ENCODE measurements around the gene ANTXR2.
A peak's percentile ranks its signal among the peaks of the same experiment; 100 is the strongest.

Gene ANTXR2

DNA sequence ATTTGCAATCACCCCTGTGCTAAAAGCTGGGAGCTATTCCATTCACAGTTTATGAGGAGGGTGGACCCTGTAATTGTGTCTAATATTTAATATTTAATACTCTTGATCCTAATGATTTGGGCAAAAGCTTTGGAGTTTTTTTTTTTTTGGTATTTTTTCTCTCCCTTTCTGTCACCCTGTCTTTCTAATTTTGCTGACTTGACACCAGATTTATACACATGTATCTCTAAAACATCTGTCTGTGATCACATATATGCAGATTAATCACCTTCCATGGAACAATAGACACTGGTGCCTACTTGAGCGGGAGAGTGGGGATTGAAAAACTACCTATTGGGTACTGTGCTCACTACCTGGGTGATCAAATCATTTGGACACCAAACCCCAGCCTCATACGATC is 18.7 kb upstream of the ANTXR2 start:
- FAIRE-seq, result no peak

DNA sequence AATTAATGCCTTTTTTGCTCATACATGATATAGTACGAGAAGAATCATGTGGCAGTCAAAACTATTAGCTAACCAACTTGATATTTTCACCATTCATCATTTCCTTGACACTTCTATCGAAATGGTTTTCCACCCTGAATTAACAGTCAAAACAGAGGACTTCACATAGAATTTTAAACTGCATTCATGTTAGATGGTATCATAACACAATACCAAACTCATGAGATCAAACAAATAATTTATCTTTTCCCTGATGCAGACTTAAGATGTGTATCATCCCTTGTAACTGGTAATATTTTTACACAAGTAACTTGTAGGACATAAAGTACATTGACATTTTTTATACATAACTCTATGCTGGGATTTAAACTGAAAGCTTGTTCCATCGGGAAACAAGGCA is 18.2 kb upstream of the ANTXR2 start:
- no peak for FAIRE-seq

DNA sequence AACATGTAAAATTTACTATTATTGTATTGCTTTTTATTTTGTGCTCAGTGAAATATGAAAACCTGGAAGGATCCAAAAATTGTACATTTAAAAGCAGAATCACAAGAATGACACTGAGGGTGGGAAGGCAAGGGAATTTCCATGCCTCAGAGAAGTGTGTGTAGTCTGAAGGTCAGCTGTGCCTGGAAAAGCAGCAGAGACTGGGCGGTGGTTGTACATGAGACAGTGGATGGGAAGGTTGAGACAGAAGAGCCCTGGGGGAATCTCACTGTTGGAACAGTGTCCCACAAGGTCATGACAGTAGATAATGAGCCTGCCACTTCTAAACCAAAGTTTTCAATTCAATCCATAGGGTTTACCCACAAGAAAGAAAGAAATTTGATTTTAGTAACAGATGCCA is 17.1 kb upstream of the ANTXR2 start:
- no peak for FAIRE-seq

DNA sequence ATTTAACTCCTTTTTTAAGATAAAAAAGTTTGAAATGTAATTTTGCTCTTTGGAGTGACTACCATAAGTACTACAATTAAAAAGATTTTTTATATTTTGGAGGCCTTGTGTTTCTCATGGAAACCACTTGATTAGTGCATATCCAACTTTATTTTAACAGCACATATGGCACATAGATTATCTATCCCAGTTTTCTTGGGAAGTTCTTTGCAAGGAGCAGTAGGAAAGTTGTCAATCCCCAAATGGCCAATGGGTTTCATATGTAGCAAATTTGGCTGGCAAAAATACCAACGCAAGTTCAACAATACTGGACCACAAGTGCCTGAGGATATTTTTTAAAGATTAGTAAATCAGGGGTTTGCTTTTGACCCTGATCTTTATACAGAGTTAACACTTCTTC is 15.4 kb upstream of the ANTXR2 start:
- peak; percentile 25 for FAIRE-seq

DNA sequence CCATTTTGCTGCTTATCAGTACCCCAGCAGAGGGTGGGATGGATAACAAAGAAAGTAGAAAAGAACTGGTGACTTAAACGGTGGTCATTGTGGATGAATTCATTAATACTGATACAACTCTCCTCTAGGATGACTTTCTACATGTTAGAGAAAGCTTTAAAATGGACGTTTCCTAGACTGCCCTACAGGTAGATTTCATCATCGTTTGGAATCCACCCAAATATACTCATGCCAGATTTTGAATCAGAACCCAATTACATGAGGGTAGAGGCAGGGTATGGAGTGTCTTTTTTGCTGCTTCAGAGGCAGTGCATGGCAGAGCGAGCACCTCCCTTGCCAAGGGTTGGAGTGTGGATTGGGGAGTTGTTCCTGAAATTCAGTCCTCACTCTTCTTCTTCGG is 13.3 kb upstream of the ANTXR2 start:
- FAIRE-seq, result no peak

DNA sequence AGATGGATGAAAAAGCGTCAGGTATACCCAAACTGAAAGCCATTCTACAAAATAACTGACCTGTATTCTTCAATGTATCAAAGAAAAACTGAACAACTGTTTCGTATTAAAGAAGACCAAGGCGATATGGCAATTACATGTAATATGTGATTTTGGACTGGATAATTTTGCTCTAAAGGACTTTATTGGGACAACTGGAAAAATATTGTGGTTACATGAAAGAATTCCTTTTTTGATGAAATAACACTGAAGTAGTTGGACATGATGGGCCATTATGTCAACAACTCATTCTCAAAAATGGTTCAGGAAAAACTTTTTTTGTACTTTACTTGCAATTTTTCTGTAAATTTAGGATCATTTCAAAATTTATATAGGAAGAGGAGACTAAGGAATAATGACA is 12.1 kb upstream of the ANTXR2 start:
- FAIRE-seq, result no peak

DNA sequence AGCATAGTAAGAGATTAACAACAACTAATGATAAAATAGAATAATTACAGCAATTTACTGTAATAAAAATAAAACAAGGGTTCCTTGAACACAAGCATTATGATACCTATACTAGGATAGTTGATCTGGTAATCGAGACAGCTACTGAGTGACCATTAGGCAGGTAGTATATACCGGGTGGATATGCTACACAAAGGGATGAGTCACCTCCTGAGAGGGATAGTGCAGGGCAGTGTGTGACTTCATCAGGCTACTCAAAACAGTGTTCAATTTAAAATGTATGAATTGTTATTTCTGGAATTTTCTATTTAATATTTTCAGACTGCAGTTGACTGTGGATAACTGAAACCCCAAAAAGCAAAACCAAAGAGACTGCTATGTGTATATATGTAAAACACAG is 9.7 kb upstream of the ANTXR2 start:
- no peak for FAIRE-seq

DNA sequence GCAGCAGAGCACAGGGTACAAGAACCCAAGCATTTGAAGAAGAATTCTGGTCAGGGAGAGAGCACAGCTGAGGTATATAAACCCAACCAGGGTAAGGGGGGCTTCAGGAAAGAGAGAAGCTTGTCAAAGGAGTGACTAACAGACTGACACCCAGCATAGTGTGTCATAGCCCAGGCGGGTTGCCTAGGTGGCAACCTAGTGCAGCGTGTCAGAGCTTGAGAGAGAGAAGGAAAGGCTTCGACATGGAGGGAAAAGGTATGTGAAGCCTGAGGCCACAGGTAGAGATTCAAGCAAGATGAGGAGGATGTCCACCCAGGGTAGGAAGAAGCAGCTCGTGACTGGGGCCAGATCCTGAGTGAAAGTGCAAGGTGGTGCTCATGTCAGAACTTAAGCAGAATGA is 8.5 kb upstream of the ANTXR2 start:
- no peak for FAIRE-seq

DNA sequence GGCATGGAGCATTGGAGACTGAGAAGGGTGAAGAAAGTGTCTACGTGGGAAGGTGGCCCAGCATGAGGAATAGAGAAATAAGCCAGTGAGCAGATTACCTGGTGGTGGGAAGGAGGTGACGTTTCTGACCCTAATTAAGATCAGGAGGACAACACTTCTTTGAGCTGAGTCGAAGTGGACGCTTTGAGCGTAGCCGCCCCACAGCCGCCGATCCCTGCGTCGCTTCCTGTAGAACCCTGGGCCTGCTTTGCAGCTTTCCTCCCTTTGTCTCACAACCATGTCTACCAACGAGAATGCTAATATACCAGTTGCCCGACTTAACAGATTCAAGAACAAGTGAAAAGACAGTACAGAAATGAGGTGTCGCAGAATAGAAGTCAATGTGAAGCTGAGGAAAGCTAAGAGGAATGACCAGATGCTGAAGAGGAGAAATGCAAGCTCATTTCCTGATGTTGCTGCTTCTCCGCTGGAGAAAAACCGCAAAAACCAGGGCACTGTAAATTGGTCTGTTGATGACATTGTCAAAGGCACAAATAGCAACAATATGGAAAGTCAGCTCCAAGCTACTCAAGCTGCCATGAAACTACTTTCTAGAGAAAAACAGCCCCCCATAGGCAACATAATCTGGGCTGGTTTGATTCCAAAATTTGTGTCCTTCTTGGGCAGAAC is 6.4 kb upstream of the ANTXR2 start:
- FAIRE-seq, result no peak

DNA sequence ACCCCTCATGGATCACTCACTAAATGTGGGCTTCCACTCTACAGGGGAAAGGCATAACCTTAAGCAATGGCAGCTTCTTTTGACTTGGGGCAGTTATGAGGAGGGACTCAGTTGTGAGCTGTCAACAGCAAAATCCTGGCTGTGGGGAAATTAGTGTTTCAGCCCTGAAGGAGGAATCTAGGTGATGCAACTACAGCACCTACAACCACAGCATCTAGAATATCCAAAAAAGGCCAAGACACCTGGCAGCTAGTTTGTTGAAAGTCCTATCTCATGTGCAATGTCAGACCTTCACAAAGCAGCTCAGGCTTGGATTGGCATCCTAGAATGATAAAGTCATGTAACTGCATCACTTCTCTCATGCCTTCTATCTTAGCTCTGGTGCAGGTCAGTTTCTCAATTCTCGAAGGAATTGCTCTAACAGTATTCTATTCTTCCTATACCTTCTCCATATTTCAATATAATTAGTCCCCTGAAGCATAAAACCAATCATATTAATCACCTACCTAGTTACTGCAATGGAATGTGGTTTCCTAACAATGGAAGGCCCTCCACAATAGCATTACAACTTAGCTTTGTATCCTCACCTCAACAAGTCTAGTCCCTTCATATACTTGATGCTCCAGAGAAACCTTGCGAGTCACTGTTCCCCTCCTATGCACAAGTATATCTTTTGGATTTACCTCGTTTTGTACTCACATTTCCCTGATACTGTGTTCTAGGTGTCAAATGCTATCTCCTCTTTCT is 5.5 kb upstream of the ANTXR2 start:
- FAIRE-seq, result no peak

DNA sequence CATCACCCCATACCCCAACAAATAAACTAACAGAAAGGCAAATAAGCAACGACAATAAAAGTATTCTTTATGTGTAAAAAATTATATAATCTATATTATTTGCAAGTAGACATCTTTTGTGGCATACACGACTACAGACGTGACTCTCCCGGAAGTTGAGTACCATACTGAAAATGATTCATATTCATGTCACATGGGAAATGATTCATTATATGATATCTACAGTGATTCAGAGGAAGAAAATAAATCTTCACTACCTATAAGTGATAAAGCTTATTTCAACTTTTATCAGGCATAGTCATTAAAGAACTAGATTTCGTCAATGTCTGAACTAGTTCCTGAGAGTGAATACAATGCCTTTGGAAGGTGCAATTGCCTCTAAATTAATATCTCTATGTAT is 4.6 kb upstream of the ANTXR2 start:
- no peak for FAIRE-seq

DNA sequence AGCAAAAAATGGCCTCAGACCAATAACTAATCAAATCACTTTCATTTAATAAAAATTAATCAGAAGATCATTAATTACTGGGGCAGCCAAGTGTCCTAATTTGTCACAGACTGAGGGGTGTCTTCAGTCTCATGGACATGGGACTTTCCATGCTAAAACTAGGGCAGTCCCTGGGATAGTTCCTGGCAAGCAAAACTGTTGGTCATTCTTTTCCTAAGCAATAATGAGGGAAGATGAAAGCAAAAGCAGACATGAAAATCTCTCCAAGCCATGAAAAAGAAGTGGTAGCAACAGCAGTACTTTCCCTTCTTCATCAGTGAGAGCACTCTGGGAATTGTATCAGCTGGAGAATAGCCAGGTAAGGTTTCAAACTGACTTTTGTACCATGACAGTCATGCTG is 3.7 kb upstream of the ANTXR2 start:
- no peak for FAIRE-seq

DNA sequence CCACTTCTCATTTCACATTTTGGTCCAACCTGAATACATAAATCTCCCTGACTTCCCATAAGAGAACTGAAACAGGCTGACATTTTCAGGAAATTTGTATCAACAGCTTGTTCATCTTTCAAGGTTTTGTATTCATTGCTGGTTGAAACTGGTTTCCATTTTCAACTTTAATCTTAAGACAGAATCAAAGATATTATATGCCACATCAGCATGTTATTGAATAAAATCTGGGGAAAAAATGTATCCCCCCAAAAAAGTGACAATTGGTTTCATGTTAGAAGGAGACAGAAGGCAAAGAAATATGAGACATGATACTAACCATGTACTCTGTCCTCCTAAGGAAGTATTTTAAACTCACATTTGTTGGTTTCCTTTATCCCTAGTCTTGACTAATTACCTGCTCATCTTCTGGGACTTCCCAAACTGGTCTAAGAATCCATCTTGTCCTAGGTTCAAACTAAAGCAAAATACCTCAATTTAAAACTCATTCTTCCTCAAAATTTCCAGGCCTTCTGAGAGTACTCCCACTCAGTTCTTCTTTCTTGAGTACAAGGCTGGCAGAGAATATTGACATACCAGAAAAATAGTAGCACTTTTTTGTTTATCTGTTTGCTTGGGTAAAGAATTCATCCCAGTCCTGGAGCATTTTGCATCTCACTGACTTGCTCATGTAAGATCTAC is 3.1 kb upstream of the ANTXR2 start:
- FAIRE-seq, result no peak

DNA sequence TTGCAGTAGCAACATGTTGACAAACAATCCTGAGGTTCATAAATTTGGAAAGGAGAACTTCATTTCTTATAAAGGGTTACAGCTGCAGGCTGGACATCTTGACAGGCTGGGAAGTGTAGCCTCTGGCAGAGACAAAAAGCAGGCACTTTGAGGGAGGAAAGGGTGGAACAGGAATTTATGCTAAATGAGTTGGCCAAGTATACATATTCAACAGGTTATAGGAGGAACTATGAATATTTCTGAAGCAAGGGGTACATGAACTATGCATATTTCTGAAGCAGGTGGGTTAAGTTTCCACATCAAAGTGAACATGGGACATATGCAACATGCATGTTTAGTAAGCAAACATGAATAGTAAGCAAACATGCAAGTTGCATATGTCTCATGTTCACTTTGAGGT is 1.6 kb upstream of the ANTXR2 start:
- FAIRE-seq, result no peak

DNA sequence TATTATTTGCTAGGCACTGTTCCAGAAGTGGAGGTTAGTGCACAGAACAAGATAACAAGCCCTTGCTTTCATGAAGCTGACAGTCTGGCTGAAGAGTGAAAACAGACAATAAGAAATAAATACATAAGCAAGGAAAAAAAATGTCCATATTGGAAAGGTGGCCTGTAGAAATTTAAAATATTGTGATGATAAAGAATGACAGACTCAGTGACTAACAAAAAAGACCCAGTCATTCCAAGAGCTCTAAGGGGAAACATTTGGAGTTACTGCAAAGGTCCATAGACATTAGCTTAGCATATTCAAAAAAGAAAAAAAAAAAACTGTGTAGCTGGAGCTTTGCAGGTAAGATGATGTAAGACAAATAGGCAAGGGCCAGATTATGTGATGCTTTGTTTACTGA is 1.0 kb upstream of the ANTXR2 start:
- FAIRE-seq, result no peak

DNA sequence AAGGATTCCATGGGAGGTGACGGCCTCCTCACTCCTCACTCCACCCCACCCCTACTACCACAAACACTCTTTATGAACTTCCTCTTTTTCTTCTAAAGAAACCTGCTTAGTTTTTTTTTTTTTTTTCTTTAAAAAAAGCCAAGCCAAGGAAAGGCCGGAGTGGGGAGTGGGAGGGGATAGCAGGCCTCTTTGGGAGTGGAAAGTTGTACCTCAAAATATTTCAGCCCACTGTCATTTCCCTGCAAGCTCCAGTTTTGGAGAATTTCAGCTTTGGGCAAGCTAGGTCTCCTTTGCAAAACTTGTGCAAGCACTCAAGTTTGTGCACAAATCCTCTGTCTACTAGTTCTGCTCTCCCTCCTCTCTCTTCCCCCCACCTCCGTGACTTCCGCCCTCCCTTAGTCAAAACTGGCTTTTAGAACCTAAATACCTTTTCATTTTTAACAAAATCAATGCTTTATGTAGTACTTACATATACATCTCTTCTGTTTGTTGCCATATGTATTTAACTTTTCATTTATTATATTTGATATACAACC is 512 bp upstream of the ANTXR2 start:
- no peak for FAIRE-seq

DNA sequence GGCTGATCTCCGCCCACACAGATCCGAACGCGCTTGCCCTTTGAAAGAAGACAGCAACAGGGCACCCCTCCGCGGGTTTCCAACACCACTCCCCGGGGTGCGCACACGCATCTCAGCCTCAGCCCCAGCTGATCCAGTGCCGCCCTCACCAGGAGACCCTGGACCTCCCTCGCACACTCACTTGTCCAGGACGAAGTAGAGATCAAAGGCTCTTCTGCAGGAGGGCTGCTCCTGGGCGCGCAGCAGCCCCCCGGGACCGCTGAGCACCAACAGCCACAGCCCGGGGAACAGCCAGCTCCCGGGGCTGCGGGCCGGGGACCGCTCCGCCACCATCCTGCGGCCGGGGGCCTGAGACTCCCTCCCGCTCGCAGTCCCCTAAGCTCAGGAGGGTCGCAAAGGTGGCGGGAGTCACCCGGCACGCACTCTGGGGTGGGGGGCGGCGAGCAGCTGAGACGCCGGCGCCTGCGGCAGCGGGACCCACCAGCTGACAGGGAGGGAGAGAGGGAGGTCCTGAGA is 743 bp downstream of the ANTXR2 start:
- FAIRE-seq, result no peak

DNA sequence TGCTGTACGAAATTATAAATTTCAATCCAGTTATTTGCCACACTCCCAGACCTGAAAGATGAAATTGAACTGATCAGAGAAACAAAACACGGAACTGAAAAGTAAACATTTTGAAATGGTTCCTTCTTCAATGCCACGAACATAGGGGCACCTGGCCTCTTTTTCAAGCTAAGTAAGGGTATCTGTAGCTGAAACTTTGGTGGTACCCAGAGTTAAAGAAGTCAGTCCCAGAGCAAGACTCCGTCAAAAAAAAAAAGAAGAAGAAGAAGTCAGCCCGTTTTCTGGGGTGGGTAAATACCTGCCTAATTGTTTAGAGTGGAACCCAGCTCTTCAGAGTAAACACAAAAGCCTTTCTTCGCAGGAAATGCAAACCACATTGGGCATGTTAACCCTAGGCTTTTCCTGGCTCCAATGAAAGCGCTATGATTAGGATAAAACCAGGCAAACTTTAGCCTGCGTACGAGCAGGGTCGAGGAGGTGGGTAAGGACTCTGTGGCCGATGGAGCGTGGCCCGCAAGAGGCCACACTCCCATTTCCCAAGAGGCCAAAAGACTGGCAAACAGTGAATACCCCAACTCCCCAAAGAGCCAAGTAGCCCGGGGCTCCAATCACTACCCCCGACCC is 1.3 kb downstream of the ANTXR2 start:
- no peak for FAIRE-seq

DNA sequence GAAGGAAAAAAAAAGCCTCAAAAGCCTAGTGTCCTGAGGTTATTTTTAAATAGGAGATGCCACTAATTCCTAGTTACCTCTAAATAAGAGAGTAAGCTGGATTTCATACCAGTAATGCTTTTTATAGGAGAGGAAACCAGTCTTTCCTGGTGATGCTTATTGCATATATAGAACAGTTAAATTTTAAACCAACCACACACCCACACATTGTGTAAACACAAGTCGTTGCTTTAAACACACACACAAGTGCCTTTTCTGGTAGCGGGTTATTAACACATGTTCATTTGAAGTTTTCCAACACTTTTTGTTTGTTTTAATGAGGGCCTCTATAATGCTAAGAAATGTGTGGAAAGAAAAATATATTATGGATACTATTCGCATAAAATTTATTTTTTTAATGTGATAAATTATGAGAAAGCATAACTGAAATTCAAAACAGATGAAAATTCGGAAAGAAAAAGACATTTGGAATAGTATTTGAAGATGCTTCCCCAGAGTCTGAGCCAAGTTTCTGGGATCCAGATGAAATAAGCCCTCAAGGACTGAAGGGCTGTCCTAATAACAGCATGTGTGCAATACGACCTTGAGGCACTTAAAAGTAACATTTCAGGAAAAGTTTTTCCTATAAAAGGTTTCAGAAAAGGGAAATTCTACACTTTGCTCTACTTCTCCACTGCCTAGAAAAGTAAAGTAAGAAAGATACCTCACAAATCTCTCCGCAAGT is 2.0 kb downstream of the ANTXR2 start:
- no peak for FAIRE-seq

DNA sequence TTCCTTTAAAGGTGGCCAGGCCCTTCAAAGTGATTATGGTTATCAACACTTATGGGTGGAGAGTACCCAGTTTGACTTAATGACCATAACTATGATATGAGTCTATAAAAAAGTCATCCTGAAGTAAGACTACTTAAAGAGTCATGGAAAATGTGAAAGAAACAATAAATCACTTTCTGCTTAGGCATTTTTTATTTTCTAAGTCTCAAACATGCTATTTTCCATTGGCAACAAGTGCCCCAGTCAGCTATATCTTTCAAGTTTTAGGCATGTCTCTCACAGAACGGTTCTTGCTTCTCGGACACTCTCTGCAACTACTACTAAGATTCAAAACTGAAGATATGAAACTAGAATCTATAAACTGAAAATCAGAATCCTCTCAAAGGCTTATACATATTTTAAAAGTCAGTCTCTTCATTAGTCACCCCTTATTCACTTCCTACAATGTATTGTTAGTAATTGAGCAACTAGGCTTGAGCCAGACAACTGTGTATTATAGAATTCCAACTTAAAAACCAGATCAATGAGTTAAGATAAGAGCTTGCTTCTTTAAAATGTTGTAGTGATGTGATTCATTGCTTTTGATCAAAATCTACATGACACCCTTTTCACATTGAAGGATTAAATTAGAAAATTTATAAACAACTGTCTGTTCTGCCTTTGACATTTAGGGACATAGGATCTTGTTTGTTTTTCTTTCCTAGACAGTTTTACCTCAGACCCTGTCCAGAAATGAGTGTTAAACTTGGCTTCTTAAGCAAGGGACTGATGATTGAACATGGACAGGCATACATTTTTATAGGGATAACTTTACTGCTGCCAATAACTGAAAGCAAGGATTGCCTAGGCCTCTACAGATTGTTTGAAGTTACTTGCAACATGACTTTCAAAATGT is 2.9 kb downstream of the ANTXR2 start:
- no peak for FAIRE-seq

DNA sequence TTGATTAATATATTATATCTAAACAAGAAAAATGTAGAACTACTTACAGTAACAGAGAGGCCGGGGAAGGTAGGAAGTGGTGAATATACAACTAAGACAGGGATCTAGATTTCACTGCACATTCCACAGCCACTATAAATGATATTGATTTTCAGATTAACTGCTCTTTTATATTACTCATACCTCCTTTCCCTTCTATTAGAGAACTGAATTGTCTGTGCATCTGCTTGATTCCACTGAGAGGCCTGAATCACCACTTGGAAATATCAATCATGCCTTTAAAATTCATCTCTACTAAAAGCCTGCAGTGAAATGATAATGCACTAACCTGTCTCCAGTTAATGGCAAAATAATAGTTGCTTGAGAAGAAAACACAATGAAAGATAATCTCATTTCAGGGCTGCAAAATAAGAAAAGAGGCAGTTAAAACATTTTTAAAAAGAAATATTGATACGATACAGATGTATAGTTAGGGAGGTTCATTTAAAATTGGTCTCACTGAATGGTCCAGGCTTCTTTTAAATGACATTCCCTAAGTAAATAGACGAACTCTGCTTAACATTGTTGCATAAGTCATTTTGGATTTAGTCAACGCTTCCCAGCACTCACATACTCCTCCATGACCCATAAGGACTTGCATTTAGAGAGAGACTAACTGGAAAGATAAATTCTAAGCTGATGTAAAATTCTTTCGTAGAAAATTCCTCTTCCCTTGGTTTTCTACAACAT is 3.8 kb downstream of the ANTXR2 start:
- no peak for FAIRE-seq

All from G401.6 (cell line).